Measurements from ENCODE around the gene COL21A1. TPM values are rescaled to one million over a fixed set of nuclear protein-coding genes. Genes with fewer than 3 reads are reported as not detected.
"Not testable (repeated sequence)": the region's sequence is repeated elsewhere in the genome, so short reads cannot be mapped to it uniquely, and the experiment has no call there.

Gene COL21A1
- total and polyA plus RNA-seq, 2 of the 13 experiments (the other 11 are each of a cell fraction or from before 2014, with no cell fraction given), result 0.13 TPM; not detected in 1

- POLR2A ChIA-PET, FAIRE-seq: not testable (repeated sequence)
Measured at GRCh38 chr6:56014039-56014438, 233.3 kb downstream of the COL21A1 start.

DNA sequence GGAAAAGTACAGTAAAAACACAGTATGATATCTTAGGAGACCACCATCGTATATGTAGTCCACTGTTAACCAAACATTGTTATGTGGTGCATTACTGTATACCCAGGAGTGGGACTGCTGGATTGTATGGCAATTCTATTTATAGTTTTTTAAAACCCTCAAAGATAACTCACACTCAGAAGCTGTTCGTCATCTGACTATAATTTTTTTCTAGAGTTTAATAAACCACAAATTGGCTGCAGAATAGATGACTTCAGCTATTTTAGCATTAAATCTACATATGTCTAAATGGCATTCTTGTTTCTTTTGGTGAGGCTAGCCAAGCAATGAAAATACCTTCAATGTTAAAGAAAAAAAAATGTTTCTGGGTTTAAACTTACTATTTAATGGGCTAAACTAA is 237.7 kb downstream of the COL21A1 start:
- ATAC-seq (no peak), FAIRE-seq (no peak), DNase-seq (ENCODE audit: low spot score) (no peak)
- Histone ChIP-seq H3K4me2 (ENCODE audit: low read depth, low read length) (no peak overlapping the region), H3K27me3 (ENCODE audit: control insufficient read depth in 1 of 2, insufficient read depth in 2 of 2, low read length in 2 of 2) (peaks cover 0 to 2% of the 10 kb centered on the region in 2 experiments; a peak in 4 of 5 replicates), H3K4me1 (ENCODE audit: insufficient read depth, low read length) (no peaks in the 10 kb centered on the region), H2AFZ (ENCODE audit: low read length) (no peak overlapping the region), H3K9ac (ENCODE audit: insufficient read depth, low read depth, low read length) (no peak overlapping the region), H3K36me3 (replicated peaks in 1 of 2; ENCODE audit: control insufficient read depth in 1 of 2, insufficient read depth in 2 of 2, low read length in 2 of 2) (no peaks in the 10 kb centered on the region), H3K9me3 (ENCODE audit: low read length) (no peaks in the 10 kb centered on the region), H3K4me3 (replicated peaks in 1 of 3; ENCODE audit: insufficient read depth in 1 of 3, low read depth in 2 of 3, low read length in 3 of 3) (no peak overlapping the region), H3K27ac (ENCODE audit: extremely low read length, insufficient read depth, low read length) (no peak overlapping the region), H3K79me2 (ENCODE audit: insufficient read depth, low read length) (no peaks in the 10 kb centered on the region), H4K20me1 (ENCODE audit: insufficient read depth, low read length) (no peaks in the 10 kb centered on the region)
- intact Hi-C loops (cut with micrococcal nuclease; ENCODE audit: unreplicated experiment) (no loop called here), in situ Hi-C loops (cut with HindIII; ENCODE audit: extremely low pct_ligation_motif_present, low pct_unique_long_range_greater_than_20kb) (no loop called here)
- POLR2A ChIA-PET, result no interaction called here
- WGBS (ENCODE audit: low lambda C conversion rate), result 0% methylated on average over 2 of the region's 2 CpGs
- CTCF ChIA-PET (ENCODE audit: low intra/inter-chr PET ratio, low total read pairs), result no interaction called here
- BruUV-seq (replicated peaks), result no TSS peak
- TF ChIP-seq ZNF773 (CRISPR knock-in tag; IDR thresholded peaks at IDR 0.05; ENCODE audit: borderline replicate concordance) (no peak), ARNTL (CRISPR knock-in tag; IDR thresholded peaks at IDR 0.05) (no peak), THAP11 (CRISPR knock-in tag; IDR thresholded peaks at IDR 0.05) (no peak), LRRFIP1 (CRISPR knock-in tag; conservative IDR thresholded peaks at IDR 0.05) (no peak), MTA3 (CRISPR knock-in tag; IDR thresholded peaks at IDR 0.05) (no peak), ZXDC (CRISPR knock-in tag; IDR thresholded peaks at IDR 0.05) (no peak), TEAD3 (CRISPR knock-in tag; optimal IDR thresholded peaks at IDR 0.05; ENCODE audit: borderline replicate concordance) (no peak), TCF7L2 (IDR thresholded peaks at IDR 0.05; ENCODE audit: low read depth, low read length) (no peak), ZNF543 (CRISPR knock-in tag; IDR thresholded peaks at IDR 0.05) (no peak), TCF12 (IDR thresholded peaks at IDR 0.05) (no peak), TCF12 (CRISPR knock-in tag; IDR thresholded peaks at IDR 0.05) (no peak), U2AF1 (optimal IDR thresholded peaks at IDR 0.05; ENCODE audit: low read depth, low read length) (no peak), ZNF138 (CRISPR knock-in tag; IDR thresholded peaks at IDR 0.05; ENCODE audit: low read depth) (no peak), ZBTB8A (CRISPR knock-in tag; IDR thresholded peaks at IDR 0.05; ENCODE audit: borderline replicate concordance, low read depth) (no peak), ZNF33B (CRISPR knock-in tag; IDR thresholded peaks at IDR 0.05) (no peak), CAMTA2 (CRISPR knock-in tag; IDR thresholded peaks at IDR 0.05; ENCODE audit: borderline replicate concordance) (no peak)

More at GRCh38 chr6:56014039-56014438, 233.3 kb downstream of the COL21A1 start:
- intact Hi-C loops (cut with micrococcal nuclease; ENCODE audit: unreplicated experiment); H3K9ac ChIP-seq (ENCODE audit: insufficient read depth, low read depth, low read length); ATAC-seq; H3K27me3 ChIP-seq (ENCODE audit: control insufficient read depth in 1 of 2, insufficient read depth in 2 of 2, low read length in 2 of 2); H3K4me1 ChIP-seq (ENCODE audit: insufficient read depth, low read length); H2AFZ ChIP-seq (ENCODE audit: low read length); H3K79me2 ChIP-seq (ENCODE audit: insufficient read depth, low read length); in situ Hi-C loops (cut with HindIII; ENCODE audit: extremely low pct_ligation_motif_present, low pct_unique_long_range_greater_than_20kb); H3K4me3 ChIP-seq (replicated peaks in 1 of 3; ENCODE audit: insufficient read depth in 1 of 3, low read depth in 2 of 3, low read length in 3 of 3); DNase-seq (ENCODE audit: low spot score); H3K27ac ChIP-seq (ENCODE audit: extremely low read length, insufficient read depth, low read length); H3K36me3 ChIP-seq (replicated peaks in 1 of 2; ENCODE audit: control insufficient read depth in 1 of 2, insufficient read depth in 2 of 2, low read length in 2 of 2); CTCF ChIA-PET (ENCODE audit: low intra/inter-chr PET ratio, low total read pairs); H4K20me1 ChIP-seq (ENCODE audit: insufficient read depth, low read length); H3K9me3 ChIP-seq (ENCODE audit: low read length); BruUV-seq (replicated peaks); H3K4me2 ChIP-seq (ENCODE audit: low read depth, low read length): not testable (repeated sequence)
- 11% methylated on average over 10 of the region's 10 CpGs for WGBS (ENCODE audit: low lambda C conversion rate)

Data from HepG2 (cell line).